Tibial nerve (tissue), 4 donors: ENCODE results near the gene HOXD13. TPM values are rescaled to one million over a fixed set of nuclear protein-coding genes. Genes with fewer than 3 reads are reported as not detected.

Experiments used
- DNase-seq, 2 donors: peaks; one replicate each; pipeline ENCODE4 v3.0.0-alpha.2; 2019; ENCODE audit warnings: low spot score in 2 of 2
- H3K27ac ChIP-seq, 4 donors: fragments of 200-600 bp; sonication (generic) in 3 of 4; one replicate each; pipeline ENCODE4 v1.5.1; 2017 to 2019; ENCODE audit warnings: mild to moderate bottlenecking in 1 of 4
- H3K27me3 ChIP-seq, 2 donors: fragments of 200-600 bp; sonication (generic) in 1 of 2; one replicate each; pipeline versions ENCODE4 v1.5.1 to v1.6.0; 2017 to 2019
- H3K36me3 ChIP-seq, 3 donors: fragments of 200-600 bp; sonication (generic); one replicate each; pipeline ENCODE4 v1.5.1; 2018 to 2019
- H3K4me1 ChIP-seq, 4 donors: fragments of 200-600 bp; sonication (generic) in 3 of 4; one replicate each; pipeline ENCODE4 v1.5.1; 2017 to 2019
- H3K4me3 ChIP-seq, 4 donors: fragments of 200-600 bp; sonication (generic) in 3 of 4; one replicate each; pipeline ENCODE4 v1.5.1; 2017 to 2019; ENCODE audit warnings: mild to moderate bottlenecking in 1 of 4, moderate library complexity in 1 of 4
- H3K9me3 ChIP-seq, 4 donors: fragments of 200-600 bp; sonication (generic) in 3 of 4; one replicate each; pipeline ENCODE4 v1.5.1; 2017 to 2019
- CTCF ChIP-seq, 5 experiments: fragments of 200-600 bp in 3 of 5; fragments of 450-650 bp in 2 of 5; sonication (generic) in 3 of 5; IDR thresholded peaks; one replicate each; pipeline ENCODE4 v1.5.1; 2016 to 2019; ENCODE audit warnings: antibody characterized with exemption in 5 of 5, mild to moderate bottlenecking in 3 of 5, moderate library complexity in 2 of 5
- EP300 ChIP-seq, 2 donors: sonication (generic); formaldehyde crosslinking; IDR thresholded peaks; one replicate each; pipeline ENCODE4 v1.6.1; 2017; ENCODE audit warnings: antibody characterized with exemption in 2 of 2, mild to moderate bottlenecking in 1 of 2
- POLR2A ChIP-seq, 2 donors: fragments of 450-650 bp; IDR thresholded peaks; one replicate each; pipeline ENCODE4 v1.6.1; 2017; ENCODE audit warnings: antibody characterized with exemption in 2 of 2, mild to moderate bottlenecking in 2 of 2, moderate library complexity in 2 of 2
- WGBS, 2 donors: methylation state at CpG; one replicate each; pipeline ENCODE4 v1.1.5; 2018; 5-methylcytosine and 5-hydroxymethylcytosine counted together
- total RNA-seq, 4 donors: library from RNA; depleted of rRNA; stranded (reverse); fragments of >200 nt; gene quantifications; one replicate each; pipeline ENCODE4 v1.1.0, GENCODE V29; 2016

The HOXD13 gene
- total RNA-seq, 4 donors from 2014 or later = 0.21 TPM; not detected in 3

GRCh38 chr2:176079285-176079830 is 13.2 kb upstream of the HOXD13 start:
- no peak for TF ChIP-seq CTCF (IDR thresholded peaks at IDR 0.05)
- TF ChIP-seq POLR2A (IDR thresholded peaks at IDR 0.05) = no peak
- no peak for TF ChIP-seq EP300 (IDR thresholded peaks at IDR 0.05)
- Histone ChIP-seq H3K4me3 (no peak overlapping the region), H3K27ac (no peak overlapping the region), H3K4me1 (peaks cover 0 to 48% (median 2%) of the 10 kb centered on the region in 4 donors), H3K9me3 (no peaks in the 10 kb centered on the region), H3K36me3 (no peaks in the 10 kb centered on the region), H3K27me3 (peaks cover 25 to 97% of the 10 kb centered on the region in 2 donors)
- no peak for DNase-seq
- 4 to 7% methylated on average over 30 of the region's 30 CpGs for WGBS, 2 donors

DNA sequence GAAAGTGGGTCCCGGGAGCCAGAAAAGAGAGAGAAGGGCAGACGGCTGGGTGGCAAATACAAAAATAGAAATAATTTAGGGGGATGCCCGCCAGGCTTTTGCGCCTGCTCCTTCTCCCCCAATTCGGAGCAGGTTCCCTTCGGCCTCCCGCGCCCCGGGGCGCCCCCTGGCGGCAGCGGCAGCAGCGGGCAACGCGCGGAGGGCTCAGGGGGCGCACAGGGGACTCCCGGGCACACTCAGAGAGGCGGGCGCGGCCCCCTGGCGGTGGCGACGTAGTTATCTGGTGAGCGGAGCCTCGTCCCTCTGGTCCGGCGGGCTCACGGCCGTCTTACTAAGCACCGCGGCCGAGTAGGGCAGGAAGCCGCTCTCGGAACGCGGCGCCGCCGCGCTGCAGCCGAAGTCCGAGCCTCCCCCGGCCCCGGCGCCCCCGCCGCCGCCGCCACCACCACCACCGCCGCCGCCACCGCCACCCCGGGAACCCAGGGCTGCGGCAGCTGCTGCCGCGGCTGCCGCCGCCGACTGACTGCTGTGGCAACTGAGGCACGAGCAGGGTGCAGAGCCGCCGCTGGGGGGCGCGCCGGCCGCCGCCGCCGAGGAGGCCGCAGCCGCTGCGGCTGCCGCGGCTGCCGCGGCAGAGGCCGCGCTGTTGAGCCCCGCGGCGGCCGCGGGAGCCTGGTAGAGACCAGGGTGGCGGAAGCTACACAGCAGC is 12.5 kb upstream of the HOXD13 start:
- TF ChIP-seq CTCF (IDR thresholded peaks at IDR 0.05) = peak; percentile 27 to 43 (median 39)
- TF ChIP-seq POLR2A (IDR thresholded peaks at IDR 0.05) = no peak
- no peak overlapping the region for H3K27ac ChIP-seq
- no peaks in the 10 kb centered on the region for H3K9me3 ChIP-seq
- no peaks in the 10 kb centered on the region for H3K36me3 ChIP-seq
- peak overlapping the region in 1 of 4 donors; percentile 21 for H3K4me3 ChIP-seq
- peaks cover 0 to 54% (median 4%) of the 10 kb centered on the region in 4 donors for H3K4me1 ChIP-seq
- peaks cover 28 to 97% of the 10 kb centered on the region in 2 donors for H3K27me3 ChIP-seq
- no peak for DNase-seq
- WGBS, 2 donors = 2% methylated on average over 42 of the region's 86 CpGs

DNA sequence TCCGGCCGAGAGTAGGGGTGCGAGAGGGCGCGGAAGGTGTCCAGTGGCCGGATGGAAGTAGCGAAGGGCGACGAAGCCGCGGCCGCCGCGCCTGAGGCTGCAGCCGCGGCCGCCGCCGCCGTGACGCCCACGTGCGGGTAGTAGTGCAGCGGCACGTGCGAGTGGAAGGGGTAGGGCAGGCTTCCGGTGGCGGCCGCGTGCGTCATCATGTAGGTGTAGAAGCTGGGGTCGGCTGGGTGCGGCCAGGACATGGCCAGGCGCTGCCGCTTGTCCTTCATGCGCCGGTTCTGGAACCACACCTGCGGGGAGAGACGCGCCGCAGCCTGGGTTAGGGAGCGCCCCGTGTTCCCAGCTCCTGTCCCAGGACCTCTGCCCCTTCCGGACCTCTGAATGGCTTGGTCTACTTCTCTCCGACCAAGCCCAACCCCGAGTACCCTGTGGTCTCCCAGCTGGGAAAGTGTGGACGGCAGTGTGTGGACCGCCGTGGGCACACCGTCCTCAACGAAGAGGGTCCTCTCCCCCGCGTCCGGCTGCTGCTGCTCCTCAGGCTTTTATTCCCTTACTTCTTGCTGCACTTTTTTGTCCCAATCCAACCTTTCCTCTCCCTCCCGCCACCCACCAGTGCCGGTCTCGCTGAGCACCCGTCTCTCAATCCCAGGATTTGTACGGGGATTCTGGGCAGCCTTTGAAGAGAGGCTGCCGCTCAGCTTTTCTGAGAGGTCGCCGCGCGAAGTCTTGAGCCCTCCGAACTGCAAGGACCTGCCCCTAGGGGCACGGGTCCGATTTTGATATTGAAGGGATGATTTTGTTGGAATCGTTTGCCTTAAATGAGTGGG is 11.8 kb upstream of the HOXD13 start:
- TF ChIP-seq POLR2A (IDR thresholded peaks at IDR 0.05) = no peak
- TF ChIP-seq CTCF (IDR thresholded peaks at IDR 0.05) = no peak
- no peak for TF ChIP-seq EP300 (IDR thresholded peaks at IDR 0.05)
- H3K4me1 ChIP-seq = peaks cover 0 to 61% (median 9%) of the 10 kb centered on the region in 4 donors
- H3K27me3 ChIP-seq = peaks cover 28 to 97% of the 10 kb centered on the region in 2 donors
- H3K4me3 ChIP-seq = peak overlapping the region in 1 of 4 donors; percentile 21
- DNase-seq = no peak
- no peak overlapping the region for H3K27ac ChIP-seq
- no peaks in the 10 kb centered on the region for H3K36me3 ChIP-seq
- no peaks in the 10 kb centered on the region for H3K9me3 ChIP-seq
- 7 to 8% methylated on average over 55 to 64 of the region's 68 CpGs for WGBS, 2 donors

- DNase-seq = no peak
- Histone ChIP-seq H3K27me3 (peaks cover 28 to 97% of the 10 kb centered on the region in 2 donors), H3K4me3 (no peak overlapping the region), H3K36me3 (no peaks in the 10 kb centered on the region), H3K9me3 (no peaks in the 10 kb centered on the region), H3K4me1 (peaks cover 0 to 68% (median 13%) of the 10 kb centered on the region in 4 donors), H3K27ac (no peak overlapping the region)
- peak in 1 of 2 donors; percentile 39 for TF ChIP-seq EP300 (IDR thresholded peaks at IDR 0.05)
- no peak for TF ChIP-seq POLR2A (IDR thresholded peaks at IDR 0.05)
- TF ChIP-seq CTCF (IDR thresholded peaks at IDR 0.05) = no peak
- WGBS, 2 donors = 10% methylated on average over 17 of the region's 17 CpGs
Observed at GRCh38 chr2:176081376-176081836, 11.1 kb upstream of the HOXD13 start.
